Measurements from ENCODE around the gene DNMBP.
"Not testable (repeated sequence)": the region's sequence is repeated elsewhere in the genome, so short reads cannot be mapped to it uniquely, and the experiment has no call there.

Gene DNMBP

DNA sequence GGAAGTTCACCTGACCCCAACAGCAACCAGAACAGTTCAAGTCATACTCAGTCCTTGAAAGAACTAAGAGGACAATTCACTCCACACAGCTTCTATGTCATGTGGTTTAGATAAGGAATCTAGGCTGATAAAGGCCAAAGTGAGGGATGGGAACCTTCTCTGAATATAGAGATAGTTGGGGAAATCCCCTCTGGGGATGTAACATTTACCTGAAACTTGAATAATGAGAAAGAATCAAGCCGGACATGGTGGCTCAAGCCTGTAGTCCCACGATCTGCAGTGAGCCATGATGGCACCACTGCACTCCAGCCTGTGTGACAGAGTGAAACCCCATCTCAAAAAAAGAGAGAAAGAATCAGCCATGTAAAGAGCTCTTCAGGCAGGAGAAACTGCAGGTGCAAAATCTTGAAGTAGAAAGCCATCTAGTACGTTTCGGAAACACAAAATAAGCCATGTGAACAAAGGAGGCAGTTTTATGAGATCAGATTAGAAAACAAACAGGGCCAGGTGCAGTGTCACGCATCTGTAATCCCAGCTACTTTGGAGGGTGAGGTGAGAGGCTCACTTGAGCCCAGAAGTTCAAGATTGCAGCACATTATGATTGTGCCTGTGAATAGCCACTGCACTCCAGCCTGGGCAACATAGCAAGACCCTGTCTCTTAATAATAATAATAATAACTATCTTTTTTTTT is 4.5 kb upstream of the DNMBP start:
- no peak for DNase-seq (ENCODE audit: low spot score)

GRCh38 chr10:100013621-100014020 is 3.9 kb upstream of the DNMBP start:
- no peak for DNase-seq (ENCODE audit: low spot score)

DNA sequence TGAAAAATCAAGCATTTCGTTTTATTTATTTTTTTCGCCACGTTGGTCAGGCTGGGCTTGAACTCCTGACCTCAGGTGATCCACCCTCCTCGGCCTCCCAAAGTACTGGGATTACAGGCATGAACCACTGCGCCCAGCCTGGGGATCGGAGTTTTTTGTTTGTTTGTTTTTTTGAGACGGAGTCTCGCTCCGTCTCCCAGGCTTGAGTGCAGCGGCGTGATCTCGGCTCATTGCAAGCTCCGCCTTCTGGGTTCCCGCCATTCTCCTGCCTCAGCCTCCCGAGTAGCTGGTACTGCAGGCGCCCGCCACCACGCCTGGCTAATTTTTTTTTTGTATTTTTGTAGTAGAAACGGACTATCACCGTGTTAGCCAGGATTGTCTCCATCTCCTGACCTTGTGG is 2.2 kb upstream of the DNMBP start:
- DNase-seq (ENCODE audit: low spot score): not testable (repeated sequence)

- peak; percentile 55 for DNase-seq (ENCODE audit: low spot score)
Measured at GRCh38 chr10:100009283-100009792, 409 bp downstream of the DNMBP start.

DNA sequence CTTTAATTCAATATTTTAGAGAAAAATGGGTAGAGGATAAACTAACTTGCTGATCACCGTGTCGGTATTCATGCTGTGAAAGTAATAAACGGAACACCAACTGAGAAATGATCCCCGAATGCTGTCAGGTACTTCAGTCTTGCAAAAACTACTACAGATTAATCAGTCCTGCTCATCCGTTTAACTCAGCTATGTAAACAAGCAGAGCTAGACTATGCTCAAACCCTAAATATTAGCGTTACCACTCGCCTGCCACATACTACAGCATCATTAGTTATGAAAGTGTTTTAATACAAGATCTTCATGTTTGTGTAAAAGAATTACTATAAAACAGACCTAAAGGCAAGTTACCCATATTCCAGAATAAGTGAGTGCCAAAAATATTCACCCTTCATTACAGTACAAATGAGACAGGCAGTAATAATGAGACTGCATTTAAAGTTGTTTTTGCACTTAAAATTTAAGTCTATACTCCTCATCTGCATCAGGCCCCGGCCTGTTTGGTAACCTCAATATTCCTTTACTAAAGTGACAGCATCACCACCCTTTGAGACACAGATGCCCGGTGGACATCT is 952 bp downstream of the DNMBP start:
- peak; percentile 49 for DNase-seq (ENCODE audit: low spot score)

DNA sequence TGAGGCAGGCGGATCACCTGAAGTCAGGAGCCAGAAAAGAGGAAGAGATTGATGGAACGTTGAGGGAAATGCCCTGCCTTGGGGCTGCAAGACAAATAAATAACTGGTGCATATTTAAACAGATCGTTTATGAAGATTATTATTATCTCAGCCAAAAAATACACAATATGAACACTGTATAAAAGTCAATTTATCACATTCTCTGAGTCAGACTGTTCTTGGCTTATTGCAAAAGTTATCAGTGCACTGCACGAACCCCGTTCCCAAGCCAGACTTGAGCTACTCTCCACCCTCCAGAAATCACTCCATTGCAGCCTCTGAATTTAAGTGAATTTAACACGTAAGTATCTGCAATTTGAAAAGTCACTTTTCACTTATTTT is 1.6 kb downstream of the DNMBP start:
- peak; percentile 38 for DNase-seq (ENCODE audit: low spot score)

DNA sequence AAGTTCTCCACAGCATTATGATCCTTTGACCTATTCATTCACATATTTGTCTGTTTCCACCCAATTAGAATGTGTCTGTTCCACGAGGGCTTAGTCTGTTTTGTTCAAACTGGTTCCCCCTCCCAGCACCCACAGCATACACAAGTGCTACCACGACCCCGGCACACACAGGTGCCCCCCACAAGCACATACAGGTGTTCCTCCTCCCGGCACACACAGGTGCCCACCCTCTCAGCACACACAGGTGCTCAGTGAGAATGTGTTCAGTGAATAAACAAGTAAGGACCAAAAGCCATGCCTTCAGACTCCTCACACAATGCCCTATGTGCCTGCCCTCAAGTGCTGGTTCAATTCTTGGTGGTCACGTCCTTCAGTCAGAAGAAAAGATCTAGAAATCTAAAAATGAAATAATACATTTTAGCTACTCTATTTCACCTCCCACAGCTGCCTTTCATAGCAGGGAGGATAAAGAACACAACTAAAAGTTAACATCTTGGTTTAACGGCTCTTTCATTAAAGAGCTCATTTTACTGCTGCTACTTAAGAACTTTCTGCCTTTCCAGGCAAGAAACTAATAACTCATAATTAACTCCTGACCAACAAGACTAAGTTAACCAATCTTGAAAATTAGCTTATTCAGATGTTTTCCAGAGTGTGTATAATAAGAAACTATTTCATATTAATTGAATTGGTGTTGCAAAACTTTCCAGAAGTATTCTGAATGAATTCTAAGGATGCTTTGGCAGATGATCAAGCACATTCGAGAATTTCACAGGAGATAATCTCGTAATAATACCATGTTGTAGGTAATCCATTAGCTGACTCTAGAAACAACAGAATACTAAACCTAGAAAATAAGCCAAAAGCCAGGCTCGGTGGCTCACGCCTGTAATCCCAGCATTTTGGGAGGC is 2.3 kb downstream of the DNMBP start:
- DNase-seq (ENCODE audit: low spot score): no peak

DNA sequence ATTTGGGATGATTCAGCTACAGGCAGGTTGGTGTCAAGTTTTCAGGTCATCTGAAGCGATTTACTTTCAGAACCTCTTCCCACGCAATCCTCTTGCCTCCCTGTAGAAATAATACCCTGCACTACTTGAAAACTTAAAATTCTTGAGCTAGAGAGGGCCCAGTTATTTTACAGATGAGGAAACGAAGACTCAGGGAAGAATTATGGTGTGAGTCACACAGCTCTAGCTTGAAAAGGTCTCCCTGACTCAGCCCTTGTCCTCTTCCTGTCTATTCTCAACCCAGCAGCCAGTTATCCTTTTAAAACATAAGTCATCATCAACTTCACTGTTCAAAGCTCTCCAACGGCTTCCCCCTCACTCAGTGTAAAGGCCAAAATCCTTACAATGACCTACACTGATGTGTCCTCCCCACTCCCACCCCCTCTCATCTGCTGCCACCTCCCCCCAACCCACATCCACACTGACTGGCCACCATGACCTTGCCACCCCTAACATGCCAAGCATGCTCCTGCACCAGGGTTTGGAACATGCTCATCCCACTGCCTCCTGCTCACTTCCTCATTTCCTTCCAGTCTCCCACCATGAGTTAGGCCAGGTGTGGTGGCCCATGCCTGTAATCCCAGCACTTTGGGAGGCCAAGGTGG is 3.4 kb downstream of the DNMBP start:
- peak; percentile 96 for DNase-seq (ENCODE audit: low spot score)

DNA sequence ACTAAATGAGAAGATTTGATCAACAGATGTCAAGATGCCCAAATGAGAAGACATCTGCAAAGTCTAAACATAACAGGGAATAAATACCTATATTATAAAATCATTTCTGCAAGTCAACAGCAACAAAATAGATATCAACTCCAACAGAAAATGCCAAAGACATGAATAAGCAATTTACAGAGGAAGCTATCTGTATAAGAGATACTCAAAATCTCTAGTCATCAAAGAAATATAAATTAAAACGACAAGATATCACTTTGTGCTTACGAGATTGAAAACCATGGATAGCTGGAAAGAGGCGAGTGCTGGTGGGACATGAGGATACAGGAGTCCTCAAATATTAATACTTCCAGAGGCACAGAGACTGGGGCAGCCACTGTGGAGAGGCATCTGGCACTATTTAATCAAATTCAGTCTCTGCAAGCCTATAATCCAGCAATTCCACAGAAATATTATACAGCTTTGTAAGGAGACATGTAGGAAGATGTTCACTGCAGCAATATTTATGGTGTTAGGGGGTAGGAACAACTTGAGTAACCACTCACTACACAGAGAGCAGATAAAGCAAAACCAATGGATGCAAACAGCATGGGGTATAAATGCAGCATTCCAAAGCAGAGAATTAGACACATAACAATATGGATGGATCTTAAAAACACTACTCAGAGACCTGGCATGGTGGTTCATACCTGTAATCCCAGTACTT is 4.8 kb downstream of the DNMBP start:
- DNase-seq (ENCODE audit: low spot score): no peak

GRCh38 chr10:100000109-100000644 is 9.6 kb downstream of the DNMBP start:
- DNase-seq (ENCODE audit: low spot score): no peak

DNA sequence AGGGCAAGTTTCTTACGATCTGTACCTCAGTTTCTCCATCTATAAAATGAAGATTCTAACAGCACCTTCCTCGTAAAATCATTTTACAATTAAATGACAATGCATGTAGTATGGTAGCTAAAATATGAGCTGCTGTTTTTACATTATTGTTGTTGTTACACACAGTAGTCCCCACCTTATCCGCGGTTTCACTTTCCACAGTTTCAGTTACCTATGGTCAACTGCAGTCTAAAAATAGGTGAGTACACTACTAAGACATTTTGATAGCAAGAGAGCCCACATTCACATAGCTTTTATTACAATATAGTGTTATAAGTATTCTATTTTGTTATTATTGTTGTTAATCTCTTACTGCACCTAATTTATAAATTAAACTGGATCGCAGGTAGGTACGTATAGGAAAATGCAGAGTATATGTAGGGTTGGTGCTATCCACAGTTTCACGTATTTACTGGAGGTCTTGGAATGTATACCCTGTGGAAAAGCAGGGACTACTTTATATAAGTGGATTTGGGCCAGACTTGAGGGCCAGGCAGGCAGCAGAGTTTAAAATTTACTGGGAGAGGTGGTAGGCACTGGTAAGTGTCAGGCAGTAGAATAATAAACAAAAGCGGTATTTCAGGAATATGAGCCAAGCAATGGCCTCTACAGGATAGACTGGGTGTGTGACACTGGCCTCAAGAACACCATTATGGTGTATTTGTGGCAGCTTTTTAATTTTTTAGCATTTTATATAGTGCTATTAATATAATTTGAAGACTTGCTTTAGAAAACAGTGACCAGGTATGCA is 10.2 kb downstream of the DNMBP start:
- no peak for DNase-seq (ENCODE audit: low spot score)

- no peak for DNase-seq (ENCODE audit: low spot score)
Measured at GRCh38 chr10:99998889-99999288, 10.9 kb downstream of the DNMBP start.

GRCh38 chr10:99996671-99997648 is 12.8 kb downstream of the DNMBP start:
- no peak for DNase-seq (ENCODE audit: low spot score)

DNA sequence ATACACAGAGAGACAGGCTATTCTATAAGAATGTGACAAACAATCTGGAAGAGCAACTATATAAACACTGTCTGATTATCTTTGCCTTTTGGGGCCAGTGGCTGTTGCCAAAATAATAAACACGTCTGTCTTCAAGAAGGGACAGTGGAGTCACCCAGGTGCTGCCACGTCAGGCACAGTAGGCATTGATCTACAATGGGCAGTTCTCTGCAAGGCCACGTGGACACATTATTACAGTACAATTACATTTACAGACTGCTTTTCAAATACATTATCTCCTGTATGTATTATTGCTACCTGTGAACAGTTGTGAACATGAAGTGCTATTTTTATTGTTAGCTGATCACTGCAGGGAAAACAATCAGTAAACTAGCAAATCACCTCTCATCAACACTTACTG is 14.0 kb downstream of the DNMBP start:
- no peak for DNase-seq (ENCODE audit: low spot score)

GRCh38 chr10:99995269-99995668 is 14.5 kb downstream of the DNMBP start:
- DNase-seq (ENCODE audit: low spot score): no peak

DNA sequence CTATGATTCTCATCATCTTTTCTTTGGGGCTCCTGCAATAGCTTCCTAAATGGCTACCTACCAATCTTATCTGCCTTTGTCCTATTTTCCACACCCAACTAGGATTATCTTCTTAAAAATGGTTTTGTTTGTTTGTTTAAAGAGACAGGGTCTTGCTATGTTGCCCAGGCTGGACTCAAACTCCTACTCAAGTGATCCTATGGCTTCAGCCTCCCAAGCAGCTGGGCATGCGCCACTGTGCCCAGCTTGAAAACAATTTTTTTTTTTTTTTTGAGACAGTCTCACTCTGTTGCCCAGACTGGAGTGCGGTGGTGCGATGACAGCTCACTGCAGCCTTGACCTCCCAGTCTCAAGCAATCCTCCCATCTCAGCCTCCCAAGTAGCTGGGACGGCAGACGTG is 14.9 kb downstream of the DNMBP start:
- DNase-seq (ENCODE audit: low spot score): no peak

DNA sequence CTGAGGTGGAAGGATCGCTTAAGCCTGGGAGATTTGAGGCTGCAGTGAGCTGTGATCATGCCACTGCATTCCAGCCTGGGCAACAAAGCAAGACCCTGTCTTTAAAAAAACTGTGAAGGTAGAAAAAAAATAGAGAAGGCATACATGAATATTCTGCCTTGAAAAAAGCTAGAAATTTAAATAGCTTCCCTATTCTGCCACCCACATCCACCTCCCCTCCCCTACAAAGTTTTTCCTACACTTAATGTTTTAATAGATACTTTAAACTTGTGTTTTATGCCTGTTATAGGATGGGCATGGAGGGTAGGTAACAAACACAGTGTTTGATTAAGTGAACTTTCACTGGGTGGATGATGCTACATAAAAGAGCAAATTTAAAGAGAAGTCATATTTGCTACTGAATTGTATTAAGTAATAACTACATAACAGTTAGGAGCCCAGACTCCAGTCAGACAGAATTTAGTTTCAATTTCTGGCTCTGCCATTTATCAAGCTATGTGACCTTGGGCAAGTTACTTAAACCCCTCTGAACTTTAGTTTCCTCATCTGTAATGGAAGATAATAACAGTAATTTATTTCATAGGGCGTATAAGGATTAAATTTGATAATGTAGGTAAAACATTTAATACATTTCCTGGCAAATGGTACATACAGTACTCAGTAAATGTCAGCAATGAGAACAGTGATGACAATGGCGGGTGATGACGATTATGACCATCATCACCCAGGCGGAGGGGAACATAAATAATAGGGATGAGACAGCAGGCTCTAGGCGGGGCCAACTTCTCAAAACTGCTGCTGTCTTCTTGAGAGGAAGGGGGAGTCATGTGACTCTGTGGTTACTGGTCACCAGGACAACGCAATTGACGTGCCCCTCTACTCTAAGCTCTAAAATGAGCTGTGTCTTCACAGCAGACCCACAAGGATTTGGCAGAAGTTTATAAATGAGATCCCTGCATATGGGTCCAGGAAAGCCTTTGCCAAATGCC is 15.8 kb downstream of the DNMBP start:
- DNase-seq (ENCODE audit: low spot score): peak; percentile 31

- DNase-seq (ENCODE audit: low spot score): not testable (repeated sequence)
Measured at GRCh38 chr10:99985637-99986036, 24.1 kb downstream of the DNMBP start.

Measured in RKO (cell line).